NCI-H2107 (cell line): ENCODE results near the gene BARHL2.

Experiments
- DNase-seq: peaks from one replicate; lab custom pipeline; 2025; lab: John Stamatoyannopoulos, UW

BARHL2 gene

DNA sequence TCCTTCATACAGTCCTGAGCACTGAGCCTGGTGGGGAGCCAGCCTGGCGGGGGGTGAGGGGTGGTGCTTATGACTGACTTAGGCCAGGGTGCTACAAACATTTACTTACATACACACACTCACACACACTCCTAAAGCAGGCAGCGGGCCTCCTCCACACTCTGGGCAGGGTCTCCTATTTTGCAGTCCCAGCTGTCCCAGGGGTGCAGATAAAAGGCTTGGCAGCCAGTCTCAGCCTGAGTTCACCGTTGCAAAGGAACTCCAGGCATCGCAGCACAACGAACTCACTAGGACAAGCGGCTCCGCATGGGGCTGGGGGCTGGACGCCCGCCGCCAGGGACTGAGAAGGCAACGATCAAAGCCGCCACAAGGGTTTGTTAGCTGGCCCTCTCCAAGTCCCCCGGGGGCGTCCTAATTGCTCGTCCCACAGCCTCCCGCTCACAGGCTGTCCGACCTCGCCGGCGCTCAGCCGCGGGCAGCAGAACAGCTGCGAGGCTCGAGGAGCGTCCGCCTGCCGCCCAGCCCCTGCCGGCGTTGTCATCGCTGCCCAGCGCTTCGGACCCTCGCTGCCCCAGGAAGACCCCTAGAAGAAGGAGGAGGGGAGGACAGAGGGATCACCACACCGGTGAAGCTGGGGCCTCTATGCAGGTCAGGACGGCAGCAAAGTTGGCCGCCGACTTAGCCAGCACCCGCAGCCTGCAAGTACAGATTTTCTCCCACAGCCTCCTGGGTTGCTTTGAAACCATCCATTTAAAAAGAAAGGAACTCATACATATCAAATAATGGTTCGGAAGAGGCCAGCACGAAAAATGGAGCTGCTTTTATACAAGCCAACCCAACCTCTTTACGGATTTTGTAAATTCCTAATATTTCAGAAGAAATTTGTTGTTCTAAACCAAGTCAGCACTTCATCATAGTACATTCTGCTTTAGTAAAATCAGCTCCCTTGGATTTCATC is 6.2 kb downstream of the BARHL2 start:
- DNase-seq = no peak

DNA sequence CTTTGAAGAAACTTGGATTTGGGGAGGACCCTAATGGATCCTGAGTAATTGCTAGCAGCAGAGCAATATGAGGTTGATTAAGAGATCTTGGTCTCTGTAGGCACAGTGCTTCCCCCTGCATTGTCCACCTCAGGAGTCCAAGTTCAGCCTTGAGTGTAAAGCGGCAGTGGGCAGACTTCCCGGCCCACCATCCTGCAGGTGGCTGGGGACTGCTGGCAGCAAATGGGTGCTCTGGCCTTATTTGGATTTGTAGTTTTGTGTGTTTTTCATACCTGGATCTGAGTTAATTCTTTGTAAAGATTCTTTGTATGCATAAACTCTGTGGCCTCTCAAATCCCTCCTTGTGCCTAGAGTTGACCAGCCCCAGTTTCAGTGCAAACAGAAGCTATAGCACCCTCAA is 7.6 kb downstream of the BARHL2 start:
- no peak for DNase-seq

DNA sequence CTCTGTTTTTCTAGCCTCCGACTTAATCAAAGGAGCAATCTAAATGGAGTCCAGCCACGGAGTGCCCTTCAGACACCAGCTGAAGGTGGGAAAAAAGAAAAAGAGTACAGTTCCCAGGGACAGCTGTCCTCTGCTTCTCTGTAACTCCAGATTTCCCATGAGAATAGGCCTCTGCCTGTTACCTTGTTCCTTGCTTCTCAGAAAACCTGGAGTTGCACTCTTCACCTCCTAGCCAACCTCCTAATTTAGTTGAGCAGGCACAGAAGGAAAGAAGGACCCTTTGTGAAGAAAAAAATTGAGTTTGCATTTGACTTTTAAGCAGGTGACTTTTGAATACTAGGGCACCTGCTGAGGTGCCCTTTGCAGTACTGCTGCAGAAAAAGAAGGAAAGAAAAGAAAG is 8.3 kb downstream of the BARHL2 start:
- no peak for DNase-seq

DNA sequence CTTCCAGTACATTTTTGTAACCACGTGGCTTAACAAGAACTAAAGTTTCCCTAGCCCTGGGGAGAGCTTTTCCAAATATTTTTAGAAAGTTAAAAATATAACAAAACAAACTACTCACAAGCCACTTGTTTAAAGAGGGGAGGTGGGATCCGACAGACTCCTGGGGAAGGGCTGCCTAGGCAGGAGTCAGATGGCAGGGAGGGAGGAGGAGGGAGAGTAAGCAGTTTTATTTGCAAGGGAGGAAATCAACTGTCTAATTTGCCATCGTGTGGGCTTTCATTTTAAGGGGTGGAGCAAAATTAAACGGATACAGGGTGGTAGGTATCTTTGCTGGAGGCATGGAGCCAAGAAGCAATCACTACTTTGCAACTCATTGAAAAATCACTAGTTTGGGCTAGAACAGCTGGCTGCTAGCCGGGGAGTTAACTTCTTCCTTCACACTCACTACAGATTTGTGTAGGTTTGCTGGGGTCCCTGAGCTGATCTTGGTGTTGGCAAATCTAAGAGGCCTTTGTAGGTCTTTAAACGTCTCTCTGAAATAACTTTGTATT is 8.8 kb downstream of the BARHL2 start:
- DNase-seq = no peak

DNA sequence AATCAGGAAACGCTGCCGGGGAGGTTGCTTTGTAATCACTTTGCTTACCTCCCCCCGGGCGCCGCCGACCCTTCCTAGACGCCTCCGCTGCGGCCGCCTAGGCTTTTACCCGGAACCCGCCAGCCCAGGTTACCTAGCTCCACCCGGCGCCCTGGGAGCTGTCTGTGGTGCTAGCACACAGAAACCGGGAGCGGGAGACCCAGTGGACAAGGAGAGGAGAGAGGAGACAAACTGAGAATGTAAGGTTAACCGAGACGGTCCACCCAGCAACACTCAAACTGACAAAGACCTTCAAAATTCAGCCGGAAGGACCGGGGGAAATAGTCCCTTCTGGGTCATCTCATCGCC is 9.8 kb downstream of the BARHL2 start:
- DNase-seq = no peak

DNA sequence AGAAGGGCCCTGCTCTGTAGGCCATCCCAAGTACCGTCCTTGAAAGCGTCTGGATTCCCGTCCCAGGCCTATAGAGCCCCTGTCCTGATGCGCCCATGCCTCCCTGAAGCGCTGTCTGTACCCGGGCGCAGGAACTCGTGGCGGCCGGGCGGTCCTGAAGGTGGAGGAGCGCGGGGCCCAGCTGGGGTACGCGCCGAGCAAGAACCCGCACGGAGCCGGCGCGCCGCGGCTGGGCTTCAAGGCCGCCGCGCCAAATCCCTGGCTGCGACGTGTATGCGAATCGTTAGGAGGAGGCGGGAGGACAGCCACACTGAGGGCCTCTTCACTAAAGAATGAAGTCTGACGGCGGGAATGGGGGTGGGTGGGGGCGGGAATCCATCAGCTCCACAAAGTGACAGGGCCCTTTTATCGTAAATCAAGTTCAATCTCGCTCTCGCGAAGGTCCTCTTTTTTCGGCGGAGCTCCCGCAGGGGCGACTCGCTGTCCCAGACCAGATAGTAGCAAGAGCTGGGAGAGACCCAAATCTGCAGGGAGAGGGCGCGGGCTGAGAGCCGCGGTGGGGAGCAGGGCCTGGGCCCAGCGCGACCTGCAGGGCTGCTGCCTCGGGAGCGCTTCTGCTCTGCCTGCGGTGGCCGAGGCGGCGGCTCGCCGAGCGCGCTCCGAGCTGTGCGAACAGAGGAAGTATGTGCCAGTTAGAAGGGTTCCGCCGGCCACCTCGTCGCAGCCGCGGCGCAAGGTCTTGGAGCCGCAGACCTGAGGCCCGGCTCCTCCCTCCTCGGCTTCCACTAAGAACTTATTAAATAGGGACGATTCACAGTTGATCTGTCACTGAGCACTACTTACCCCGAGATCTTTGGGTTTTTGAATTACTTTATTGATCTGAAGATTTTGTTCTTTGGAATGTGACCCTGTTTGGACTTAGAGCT is 10.4 kb downstream of the BARHL2 start:
- no peak for DNase-seq

DNA sequence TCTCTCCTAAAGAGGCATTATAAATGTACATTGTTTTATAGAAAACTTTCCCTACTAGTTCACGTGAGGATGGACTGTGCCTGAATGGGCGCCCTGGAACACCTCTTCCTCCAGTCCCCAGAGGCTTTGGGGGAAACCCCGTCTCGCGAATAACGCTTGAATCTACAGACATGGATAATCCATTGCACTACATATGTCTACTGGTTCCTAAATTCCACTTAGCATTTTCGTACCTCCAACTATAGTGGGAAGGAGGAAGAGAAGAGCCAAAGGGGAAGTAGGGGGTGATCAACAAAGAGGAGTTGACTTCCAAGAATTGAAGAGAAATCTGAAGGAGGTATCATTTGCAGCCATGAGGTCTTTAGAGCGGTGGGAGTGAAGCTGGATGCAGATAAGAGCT is 11.1 kb downstream of the BARHL2 start:
- no peak for DNase-seq

DNA sequence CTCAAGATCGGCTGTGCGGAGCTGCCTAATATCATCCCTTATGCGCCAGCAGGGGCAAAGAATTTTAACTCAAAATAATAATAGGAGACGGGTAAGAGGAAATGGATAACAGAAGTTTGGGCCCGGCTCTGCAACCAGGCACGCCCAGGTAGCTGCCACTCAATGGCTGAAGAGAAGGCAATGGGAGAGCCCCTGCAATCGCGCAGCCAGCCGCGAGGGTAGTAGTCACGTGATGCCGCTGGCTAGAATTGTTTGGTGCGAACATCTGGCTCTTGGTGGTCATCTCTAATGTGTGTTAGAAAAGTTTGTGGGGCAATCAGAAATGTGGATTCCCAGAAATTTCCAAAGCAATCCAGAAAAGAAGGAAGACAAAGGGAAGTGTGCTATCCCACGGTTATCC is 12.3 kb downstream of the BARHL2 start:
- DNase-seq = no peak

DNA sequence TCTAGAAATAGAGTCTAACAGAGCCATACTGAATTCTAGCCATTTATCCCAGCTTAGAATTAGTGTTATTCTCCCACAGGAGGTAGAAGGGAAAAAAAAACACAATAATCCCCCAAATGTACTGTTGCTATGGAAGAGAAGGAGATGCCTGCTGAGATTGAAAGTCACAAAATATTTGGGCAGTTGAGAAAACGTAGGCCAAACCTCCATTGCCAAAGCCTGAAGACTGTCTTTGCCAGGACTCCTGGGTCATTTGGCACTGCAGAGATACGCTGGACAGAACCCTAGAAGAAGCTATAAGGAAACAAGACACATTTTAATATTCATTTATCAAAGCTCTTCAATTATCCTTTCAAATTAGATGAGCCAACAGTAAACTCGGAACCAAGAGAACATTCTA is 22.3 kb downstream of the BARHL2 start:
- DNase-seq = no peak

DNA sequence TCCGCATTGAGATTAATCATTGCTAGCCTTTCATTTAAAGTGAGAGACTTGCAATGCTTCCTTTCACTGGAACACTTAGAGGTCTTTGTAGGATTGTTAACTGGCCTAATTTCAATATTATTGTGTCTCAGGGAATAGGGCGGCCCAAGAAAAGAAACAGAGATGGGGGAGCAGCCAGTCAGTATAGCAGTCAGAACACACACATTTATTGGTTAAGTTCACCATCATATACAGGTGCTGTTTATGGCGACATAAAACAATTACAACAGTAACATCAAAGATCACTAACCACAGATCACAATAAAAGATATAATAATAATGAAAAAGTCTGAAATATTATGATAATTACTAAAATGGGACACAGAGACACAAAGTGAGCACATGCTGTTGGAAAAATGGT is 29.4 kb downstream of the BARHL2 start:
- DNase-seq = no peak

DNA sequence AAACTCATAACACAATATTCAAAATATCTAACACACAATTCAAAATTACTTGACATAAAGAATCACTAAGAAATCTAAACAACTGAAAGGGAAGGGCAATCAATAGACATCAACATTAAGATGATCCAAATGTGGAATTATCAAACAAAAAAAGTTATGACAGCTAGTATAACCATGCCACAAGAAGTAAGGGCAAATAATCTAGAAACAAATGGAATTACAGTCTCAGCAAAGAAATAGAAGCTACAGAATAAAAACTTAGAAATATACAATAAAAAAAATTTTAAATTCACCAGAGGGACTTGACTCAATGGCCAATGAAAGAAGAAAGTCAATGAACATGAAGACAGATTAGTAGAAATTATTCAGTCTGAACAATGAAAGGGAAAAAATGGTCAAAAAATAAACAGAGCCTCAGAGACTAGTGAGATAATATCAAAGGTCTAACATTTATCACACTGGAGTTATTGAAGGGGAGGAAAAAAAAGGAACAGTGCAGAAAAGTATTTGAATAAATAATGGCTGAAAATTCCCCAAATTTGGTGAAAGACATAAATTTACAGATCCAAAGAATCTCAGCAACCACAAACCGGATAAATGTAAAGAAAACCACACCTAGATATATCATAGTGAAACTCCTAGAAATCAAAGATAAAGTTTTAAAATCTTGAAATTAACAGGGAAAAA is 41.8 kb downstream of the BARHL2 start:
- DNase-seq = no peak

DNA sequence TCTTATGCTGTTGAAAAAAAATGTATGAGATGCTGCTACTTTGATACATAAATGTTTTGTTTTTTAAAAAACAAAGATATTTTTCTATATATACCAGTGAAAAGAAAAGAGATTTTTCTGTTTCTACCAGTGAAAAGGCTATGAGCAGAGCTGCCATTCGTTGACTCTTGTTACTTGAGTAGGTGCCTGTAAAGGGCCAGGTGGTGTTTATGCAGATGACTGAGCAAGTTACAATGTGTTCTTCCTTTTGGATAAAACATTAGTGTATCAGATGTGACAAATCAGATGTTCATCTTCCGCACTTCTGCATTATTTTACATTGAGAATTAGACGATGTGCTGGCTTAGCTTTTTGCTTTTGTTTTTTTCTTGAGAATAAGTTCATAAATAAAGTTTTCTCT is 45.4 kb downstream of the BARHL2 start:
- DNase-seq = no peak

DNA sequence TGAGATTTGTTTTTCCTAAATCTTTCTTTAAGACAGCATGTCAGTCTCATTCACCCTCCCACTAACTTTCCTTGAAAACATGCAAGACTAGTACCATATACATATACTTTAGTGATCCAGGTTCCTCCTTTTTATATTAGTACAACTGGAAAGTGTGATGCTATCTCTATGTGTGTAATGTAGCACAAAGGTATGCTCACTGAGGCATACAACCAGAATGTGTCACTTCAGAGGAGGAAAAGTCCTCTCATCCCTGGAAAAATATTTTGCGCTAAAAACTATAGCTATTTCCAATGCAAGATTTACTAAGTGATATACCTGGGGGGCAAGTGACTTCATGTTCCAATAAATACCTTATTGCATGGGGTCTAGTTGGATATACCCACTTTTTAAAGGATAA is 45.9 kb downstream of the BARHL2 start:
- DNase-seq = no peak
